NCI-H1694 treated with DMSO at 0.1 percent for 48 hours (cell line): ENCODE data around the gene ANKRD33.

Source experiments
- DNase-seq: peaks from one replicate; lab custom pipeline; 2025; lab: John Stamatoyannopoulos, UW

Gene ANKRD33

GRCh38 chr12:51917041-51917590 lies 29.2 kb downstream of the ANKRD33 start:
- no peak for DNase-seq

DNA sequence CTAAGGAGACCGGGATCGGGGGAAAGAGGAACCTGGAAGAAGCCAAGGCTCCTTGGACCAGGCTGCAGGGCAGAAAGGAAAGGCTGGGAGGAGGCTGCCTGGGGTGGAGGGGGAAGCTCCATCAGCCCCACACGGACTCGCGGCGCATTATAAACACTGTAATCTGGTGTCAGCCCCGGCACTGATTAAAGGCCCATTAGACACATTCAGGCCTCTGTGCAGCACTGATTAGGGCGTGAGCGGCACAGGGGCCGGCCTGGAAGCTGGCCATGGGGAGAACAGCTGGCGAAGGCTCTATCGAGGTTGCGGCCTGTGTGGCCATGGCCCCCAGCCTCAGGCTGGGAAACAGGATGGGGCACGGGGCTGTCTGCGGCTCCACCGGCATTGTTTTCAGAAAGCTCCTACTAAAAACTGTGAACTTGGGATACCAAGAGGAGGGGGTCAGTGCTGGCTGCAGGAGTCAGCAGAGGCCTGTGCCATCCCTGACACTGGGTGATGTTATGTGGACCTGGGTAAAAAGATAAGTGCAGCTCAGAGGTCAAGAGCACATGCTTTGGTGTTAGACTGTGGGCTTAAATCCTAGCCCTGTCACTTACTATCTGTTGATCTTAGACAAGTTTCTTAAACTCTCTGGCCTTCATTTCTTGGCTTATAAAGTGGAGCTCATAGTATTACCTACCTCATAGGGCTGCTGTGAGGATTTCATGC lies 30.0 kb downstream of the ANKRD33 start:
- no peak for DNase-seq

GRCh38 chr12:51920046-51920445 lies 32.1 kb downstream of the ANKRD33 start:
- DNase-seq = no peak

DNA sequence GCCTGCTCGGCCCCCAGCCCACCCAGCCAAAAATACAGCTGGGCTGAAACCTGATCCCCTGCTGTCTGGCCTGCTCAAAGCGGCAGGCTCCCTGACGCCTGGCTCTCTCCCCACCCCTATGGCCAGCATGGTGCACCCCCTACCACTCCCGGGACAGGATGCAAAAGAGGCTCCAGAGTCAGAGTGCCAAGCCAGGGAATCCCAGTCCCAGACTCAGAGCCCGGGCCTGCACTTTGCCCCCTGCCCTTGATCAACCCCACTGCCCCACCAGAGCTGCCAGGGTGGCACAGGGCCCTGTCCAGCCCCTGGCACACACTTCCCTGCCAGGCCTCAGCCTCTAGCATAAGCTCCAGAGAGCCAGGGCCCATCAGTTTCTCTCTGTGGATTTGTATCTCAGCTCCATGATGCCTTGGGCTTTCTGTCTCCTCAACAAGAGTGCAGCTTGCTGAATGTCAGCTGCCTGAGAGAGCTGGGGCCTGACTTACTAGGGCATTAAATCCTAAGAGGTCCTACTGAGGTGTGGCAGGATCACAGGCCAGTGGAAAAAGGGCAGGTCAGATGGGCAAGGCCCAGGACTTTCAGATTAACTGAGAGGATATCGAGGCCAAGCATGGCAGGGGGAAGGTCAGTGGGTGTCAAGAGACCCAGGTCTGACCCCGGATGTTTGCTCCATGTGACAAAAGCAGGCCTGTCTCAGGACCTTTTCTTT lies 33.3 kb downstream of the ANKRD33 start:
- peak; percentile 4 for DNase-seq

DNA sequence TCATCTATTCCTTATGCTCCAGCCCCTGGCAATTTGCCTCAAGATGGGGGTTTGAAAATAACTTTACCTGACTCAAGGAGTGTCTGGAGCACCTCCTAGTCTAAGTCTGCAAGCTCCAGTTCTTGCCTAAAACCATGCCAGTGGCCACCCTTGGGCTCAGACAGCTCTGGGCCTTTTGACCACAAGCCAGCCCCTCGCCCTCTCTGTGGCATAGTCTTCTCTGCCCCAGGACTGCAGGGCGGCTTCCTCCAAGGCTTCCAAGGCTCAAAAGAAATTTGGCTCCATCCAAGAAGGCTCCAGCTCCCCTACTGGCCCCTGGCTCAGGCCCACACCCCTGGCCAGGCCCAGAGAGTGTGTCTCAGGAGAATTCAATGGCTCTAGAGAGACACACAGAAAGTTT lies 34.2 kb downstream of the ANKRD33 start:
- DNase-seq = no peak

DNA sequence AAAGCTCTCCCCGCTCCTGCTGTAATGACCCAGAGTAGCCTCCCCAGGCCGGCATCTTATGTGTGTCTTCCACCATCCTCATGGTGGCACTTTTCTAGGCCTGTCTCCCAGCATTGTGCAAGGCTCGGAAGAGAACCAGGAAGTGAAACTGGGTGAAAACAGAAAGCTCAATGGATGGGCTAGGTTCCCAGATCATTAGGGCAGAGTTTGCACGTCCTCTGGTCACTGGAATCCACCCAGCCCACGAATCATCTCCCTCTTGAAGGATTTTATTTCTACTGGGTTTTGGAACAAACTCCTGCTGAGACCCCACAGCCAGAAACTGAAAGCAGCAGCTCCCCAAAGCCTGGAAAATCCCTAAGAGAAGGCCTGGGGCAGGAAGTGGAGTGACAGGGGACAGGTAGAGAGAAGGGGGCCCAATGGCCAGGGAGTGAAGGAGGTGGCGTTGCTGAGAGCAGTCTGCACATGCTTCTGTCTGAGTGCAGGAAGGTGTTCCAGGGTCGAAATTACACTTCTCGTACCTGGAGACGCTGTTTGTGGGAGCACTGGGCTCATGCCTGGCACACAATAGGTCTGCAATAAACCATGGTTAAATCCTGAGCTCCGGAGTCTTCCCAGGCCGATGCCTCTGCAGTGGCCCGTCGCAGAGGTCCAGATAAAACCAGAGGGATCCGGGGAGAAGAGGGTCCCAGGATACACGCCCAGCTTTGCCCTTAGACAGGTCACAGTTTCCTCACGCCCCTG lies 35.0 kb downstream of the ANKRD33 start:
- DNase-seq = no peak

GRCh38 chr12:51923506-51924365 lies 35.8 kb downstream of the ANKRD33 start:
- no peak for DNase-seq

- no peak for DNase-seq
Observed at GRCh38 chr12:51924551-51925319, 36.8 kb downstream of the ANKRD33 start.

DNA sequence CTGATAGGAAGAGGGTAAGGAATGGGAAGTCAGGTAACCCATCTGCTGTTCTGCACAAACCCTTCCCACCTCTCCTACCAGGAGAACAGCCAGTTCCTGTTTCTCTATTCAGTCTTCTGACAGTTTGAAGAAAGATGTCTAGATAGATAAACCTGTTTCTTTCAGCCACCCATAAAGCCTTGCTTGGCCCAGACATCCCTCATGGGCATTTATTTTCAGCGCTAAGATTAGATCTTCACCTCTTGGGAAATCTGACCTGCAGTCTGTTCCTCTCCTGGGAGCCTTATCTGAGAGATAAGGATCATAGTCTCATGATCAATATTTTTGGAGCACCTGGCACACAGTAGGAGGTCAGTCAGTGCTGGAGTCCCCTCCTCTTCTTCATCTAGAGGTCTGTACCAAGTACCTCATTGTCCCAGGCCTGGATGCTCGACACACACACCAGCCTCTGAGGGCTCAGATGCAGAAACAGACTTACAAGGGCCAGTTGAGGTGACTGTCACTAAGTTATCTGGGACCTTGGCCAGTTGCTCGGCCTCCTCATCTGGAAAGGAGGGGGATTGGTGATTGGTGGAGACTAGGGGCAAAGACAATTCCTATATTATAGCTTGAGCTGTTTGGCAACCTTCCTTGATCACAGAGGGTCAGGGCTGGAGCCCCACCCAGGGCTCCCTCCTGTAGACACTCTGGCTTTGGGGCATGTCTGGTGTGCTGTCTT lies 37.6 kb downstream of the ANKRD33 start:
- DNase-seq = no peak

GRCh38 chr12:51926064-51926632 lies 38.2 kb downstream of the ANKRD33 start:
- DNase-seq = no peak

DNA sequence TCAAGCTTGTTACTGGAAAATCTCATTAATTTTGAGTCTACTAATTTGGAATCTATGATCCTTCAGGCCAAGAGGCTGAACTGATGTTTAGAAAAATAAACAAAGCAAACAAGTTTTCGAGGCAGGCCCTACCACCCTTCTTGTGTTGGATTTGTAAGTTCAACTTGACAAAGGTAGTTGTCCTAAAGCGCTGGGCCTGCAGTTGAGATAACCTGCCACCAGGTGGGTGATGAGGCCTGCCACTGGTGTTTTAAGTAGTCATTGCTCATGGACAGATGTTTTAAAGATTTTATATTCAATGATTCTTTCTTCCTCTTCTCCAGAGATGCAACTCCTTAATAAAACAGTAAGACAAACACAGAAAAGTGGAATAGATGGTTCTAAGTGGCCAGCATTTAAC lies 38.8 kb downstream of the ANKRD33 start:
- DNase-seq = no peak

DNA sequence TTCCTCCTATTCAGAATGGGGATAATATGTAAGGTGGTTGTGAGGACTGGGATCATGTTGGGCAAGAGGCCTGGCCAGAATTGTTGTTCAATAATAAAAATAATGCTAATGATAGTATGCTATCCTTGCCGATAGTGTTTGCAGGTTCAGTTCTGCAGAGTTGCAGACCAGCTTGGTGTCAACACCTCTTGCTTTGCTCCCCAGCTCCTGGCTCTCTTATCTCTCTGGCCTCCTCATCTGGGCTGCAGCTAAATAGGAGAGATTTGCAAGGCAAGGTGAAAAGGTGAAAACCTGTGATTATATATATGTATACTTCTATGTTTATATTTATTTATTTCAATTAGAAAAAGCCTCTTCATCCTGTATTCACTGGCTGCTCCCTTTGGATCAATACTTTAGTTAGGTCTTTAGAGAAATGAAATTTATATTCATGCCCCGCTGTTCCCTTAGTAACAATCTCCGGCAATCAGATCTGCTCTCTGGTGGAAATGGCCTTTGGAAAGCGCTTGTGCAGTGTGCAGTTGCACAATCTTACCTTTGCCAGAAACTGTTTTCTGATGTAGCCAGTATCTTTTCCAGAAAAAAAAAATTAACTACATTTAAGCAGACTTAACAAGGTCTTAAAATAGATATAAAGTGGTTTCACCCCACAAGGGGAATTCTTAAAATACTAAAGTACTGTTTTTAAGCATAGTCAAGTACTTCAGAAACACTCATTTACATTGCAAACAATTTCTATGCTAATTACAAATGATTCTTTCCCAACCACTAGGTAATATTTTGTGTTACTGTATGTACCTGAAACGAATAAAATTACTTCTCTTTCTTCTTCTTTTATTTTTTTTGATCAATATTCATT lies 44.5 kb downstream of the ANKRD33 start:
- no peak for DNase-seq

DNA sequence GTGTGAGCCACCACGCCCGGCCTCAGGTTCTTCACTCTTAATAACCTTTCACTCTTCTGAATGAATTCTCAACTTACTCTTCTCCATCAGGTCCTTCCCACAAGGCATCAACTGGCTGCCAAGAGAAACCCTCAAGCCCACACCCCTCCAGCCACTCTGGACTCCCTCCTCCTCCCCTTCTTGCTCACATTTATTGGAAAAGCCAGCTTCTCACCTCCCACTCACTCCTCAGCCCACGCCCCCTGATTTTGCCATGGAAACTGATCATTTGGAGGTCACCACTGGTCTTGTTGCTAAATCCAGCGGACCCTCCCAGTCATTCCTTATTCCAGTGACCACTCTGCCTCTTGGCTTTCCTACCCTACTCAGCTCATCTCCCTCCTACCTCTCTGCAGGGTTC lies 46.2 kb downstream of the ANKRD33 start:
- no peak for DNase-seq

DNA sequence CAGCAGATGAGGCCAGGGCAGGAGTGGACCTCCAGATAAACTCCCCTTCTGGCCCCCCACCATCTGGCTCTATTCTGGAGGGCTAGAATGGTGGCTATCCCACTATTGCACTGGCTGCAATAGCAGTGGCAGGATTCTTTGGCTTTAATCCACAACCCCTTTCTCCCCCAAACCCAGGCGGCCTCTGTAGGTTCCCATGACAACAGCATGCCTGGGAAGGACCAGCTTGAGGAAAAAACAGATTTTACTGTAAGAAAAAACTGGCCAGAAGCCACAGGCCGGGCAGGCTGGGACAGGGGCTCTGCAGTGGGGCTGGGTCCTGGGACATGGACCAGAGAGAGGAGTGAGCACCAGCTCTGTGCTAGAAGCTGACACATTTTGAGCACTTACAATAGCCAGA lies 50.0 kb downstream of the ANKRD33 start:
- DNase-seq = peak; percentile 42

DNA sequence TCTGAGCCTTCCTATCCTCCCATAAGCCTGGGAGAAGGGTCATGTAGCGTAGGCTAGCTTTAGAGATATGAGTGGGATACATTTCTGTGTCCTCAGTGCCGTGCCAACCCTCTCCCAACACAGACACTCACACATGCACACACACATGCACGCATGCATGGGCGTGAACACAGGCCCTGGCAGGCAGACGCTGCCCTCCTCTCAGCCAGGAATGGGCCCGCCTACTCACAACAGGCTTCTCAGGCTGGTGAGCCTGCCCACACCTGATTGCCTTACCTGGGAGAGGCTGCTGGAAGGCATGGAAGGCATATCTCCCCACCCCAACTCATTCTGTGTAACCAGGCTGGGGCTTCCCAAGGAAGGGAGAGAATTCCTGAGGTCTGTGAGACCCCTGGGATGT lies 50.8 kb downstream of the ANKRD33 start:
- no peak for DNase-seq

GRCh38 chr12:51941011-51941581 lies 53.2 kb downstream of the ANKRD33 start:
- DNase-seq = peak; percentile 35
